ENCODE results near the gene CRADD. TPM values are rescaled to one million over a fixed set of nuclear protein-coding genes. Genes with fewer than 3 reads are reported as not detected.
A peak's percentile ranks its signal among the peaks of the same experiment; 100 is the strongest.

CRADD gene
- total and polyA plus RNA-seq, 2 of the 4 experiments (the other 2 are of a cell fraction), result 11.1 to 14.0 TPM

GRCh38 chr12:93773122-93773871 is 96.1 kb downstream of the CRADD start (continued):
- no peak for TF ChIP-seq RFX5 (IDR thresholded peaks at IDR 0.05; ENCODE audit: low read depth, low read length)

DNA sequence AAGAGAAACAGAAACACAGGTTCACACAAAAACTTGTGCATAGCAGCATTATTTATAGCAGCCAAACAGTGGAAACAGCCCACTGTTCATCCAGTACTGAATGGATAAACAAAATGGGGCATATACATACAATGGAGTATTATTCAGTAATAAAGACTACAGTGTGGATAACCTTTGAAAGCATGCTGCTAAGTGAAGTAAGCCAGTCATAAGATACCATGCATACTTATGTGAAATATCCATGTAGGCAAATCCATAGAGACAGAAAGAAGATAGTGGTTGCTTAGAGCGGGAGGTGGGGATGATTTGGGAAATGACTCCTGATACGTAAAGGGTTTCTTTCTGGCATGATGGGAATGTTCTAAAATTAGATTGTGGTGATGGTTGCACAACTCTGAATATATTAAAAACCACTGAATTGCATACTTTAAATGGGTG is 99.4 kb downstream of the CRADD start:
- H2AK5ac ChIP-seq (ENCODE audit: low read depth, low read length), result peak overlapping the region; percentile 46; the same call in 1 of the 2 replicates
- peak overlapping the region; percentile 48 for H3K56ac ChIP-seq (ENCODE audit: extremely low read depth, insufficient read depth, low read length)
- DNase-seq (peak; percentile 93), ATAC-seq (ENCODE audit: low read depth) (peak; percentile 48)
- peaks cover 7% of the 10 kb centered on the region for H3K9me1 ChIP-seq (ENCODE audit: insufficient read depth, low read length)
- H2BK120ac ChIP-seq (ENCODE audit: low read depth, low read length), result peak overlapping the region; percentile 64; the same call in 1 of the 2 replicates
- no peaks in the 10 kb centered on the region for H3K27me3 ChIP-seq (ENCODE audit: control insufficient read depth, insufficient read depth, low read length)
- BruUV-seq (replicated peaks), result no TSS peak
- H3K23ac ChIP-seq (ENCODE audit: low read depth, low read length), result no peak overlapping the region; the same call in 1 of the 2 replicates
- H4K8ac ChIP-seq (ENCODE audit: low read depth in 2 of 2, low read length in 2 of 2), result peak overlapping the region; percentile 80
- H3K27ac ChIP-seq (ENCODE audit: insufficient read depth, low read length), result peak overlapping the region; percentile 74
- peak overlapping the region; percentile 77; the same call in 1 of the 2 replicates for H4K5ac ChIP-seq (ENCODE audit: low read depth, low read length)
- peak overlapping the region; percentile 82; the same call in 1 of the 2 replicates for H2BK20ac ChIP-seq (ENCODE audit: low read depth, low read length)
- peaks cover 25 to 39% of the 10 kb centered on the region in 2 experiments for H3K79me1 ChIP-seq (ENCODE audit: low read depth in 1 of 2, low read length in 2 of 2)
- no peaks in the 10 kb centered on the region for H4K20me1 ChIP-seq (ENCODE audit: insufficient read depth, low read length)
- peak overlapping the region; percentile 23; the same call in 1 of the 2 replicates for H3K14ac ChIP-seq (replicated peaks; ENCODE audit: low read depth, low read length)
- intact Hi-C loops (cut with micrococcal nuclease) (loop anchor here (5.0 kb wide), 1 partner anchor 36 kb away; no protein-coding TSS in a partner anchor), in situ Hi-C loops (cut with MboI; ENCODE audit: low sequenced_read_pairs) (no loop called here), dilution Hi-C loops (cut with HindIII; ENCODE audit: low sequenced_read_pairs, unreplicated experiment) (no loop called here)
- H3K4me3 ChIP-seq (ENCODE audit: insufficient read depth, low read depth, low read length), result no peak overlapping the region
- ChIA-PET POLR2A (ENCODE audit: unreplicated experiment) (no interaction called here), CTCF (interaction anchor here (1.5 kb wide), 1 partner anchor 324 kb away, joined by 6 read pairs; no protein-coding TSS in a partner anchor)
- H3K18ac ChIP-seq (ENCODE audit: low read depth, low read length), result peak overlapping the region; percentile 22; the same call in 1 of the 2 replicates
- peak overlapping the region; percentile 60; the same call in 1 of the 2 replicates for H3K4ac ChIP-seq (ENCODE audit: low read depth, low read length)
- H4K91ac ChIP-seq (ENCODE audit: insufficient read depth, low read depth, low read length), result peak overlapping the region; percentile 64; the same call in 1 of the 2 replicates
- peak overlapping the region; percentile 36; the same call in 1 of the 2 replicates for H3K4me2 ChIP-seq (ENCODE audit: low read depth, low read length)
- peak overlapping the region; percentile 82; the same call in 1 of the 3 replicates for H2BK15ac ChIP-seq (ENCODE audit: low read depth, low read length)
- no CpG with 5 or more reads among the region's 2 CpGs for whole genome bisulfite sequencing, 2 experiments (ENCODE audit: extremely low coverage in 2 of 2, insufficient read length in 1 of 2)
- peak overlapping the region; percentile 100 for H2BK5ac ChIP-seq (ENCODE audit: low read depth, low read length, poor library complexity, severe bottlenecking)
- TF ChIP-seq RCOR1 (IDR thresholded peaks at IDR 0.05; ENCODE audit: insufficient replicate concordance, low read length), result no peak
- TF ChIP-seq RAD21 (IDR thresholded peaks at IDR 0.05; ENCODE audit: low read length), result 0 out of 2 replicates have a peak, but pooled peaks have one; percentile 3
- TF ChIP-seq MAZ (IDR thresholded peaks at IDR 0.05; ENCODE audit: borderline replicate concordance, low read depth, low read length), result no peak
- peak; percentile 96 for TF ChIP-seq CEBPB (IDR thresholded peaks at IDR 0.05; ENCODE audit: low read depth, low read length)
- TF ChIP-seq MXI1 (IDR thresholded peaks at IDR 0.05; ENCODE audit: borderline replicate concordance, low read depth, low read length), result no peak
- TF ChIP-seq CHD1 (IDR thresholded peaks at IDR 0.05; ENCODE audit: low read depth, low read length), result no peak
- H3K9me3 ChIP-seq (ENCODE audit: control insufficient read depth, insufficient read depth, low read length), result no peaks in the 10 kb centered on the region
- no peak overlapping the region for H2AFZ ChIP-seq (replicated peaks; ENCODE audit: low read length, poor library complexity)
- no peak overlapping the region for H2AK9ac ChIP-seq (replicated peaks; ENCODE audit: low read depth, low read length, poor library complexity)
- H3K9ac ChIP-seq (ENCODE audit: low read depth, low read length), result no peak overlapping the region
- H3K4me1 ChIP-seq (ENCODE audit: control insufficient read depth, insufficient read depth, low read length), result peaks cover 18% of the 10 kb centered on the region
- H3K36me3 ChIP-seq (ENCODE audit: control insufficient read depth, insufficient read depth, low read length), result no peaks in the 10 kb centered on the region

Data from IMR-90 (cell line).